ENCODE data around the gene TNNI3. TPM values are rescaled to one million over a fixed set of nuclear protein-coding genes. Genes with fewer than 3 reads are reported as not detected.

The TNNI3 gene
- total and polyA plus RNA-seq, 9 of the 15 experiments (the other 6 are each of a cell fraction or from before 2014, with no cell fraction given): 4.7 to 158 (median 42.0) TPM

DNA sequence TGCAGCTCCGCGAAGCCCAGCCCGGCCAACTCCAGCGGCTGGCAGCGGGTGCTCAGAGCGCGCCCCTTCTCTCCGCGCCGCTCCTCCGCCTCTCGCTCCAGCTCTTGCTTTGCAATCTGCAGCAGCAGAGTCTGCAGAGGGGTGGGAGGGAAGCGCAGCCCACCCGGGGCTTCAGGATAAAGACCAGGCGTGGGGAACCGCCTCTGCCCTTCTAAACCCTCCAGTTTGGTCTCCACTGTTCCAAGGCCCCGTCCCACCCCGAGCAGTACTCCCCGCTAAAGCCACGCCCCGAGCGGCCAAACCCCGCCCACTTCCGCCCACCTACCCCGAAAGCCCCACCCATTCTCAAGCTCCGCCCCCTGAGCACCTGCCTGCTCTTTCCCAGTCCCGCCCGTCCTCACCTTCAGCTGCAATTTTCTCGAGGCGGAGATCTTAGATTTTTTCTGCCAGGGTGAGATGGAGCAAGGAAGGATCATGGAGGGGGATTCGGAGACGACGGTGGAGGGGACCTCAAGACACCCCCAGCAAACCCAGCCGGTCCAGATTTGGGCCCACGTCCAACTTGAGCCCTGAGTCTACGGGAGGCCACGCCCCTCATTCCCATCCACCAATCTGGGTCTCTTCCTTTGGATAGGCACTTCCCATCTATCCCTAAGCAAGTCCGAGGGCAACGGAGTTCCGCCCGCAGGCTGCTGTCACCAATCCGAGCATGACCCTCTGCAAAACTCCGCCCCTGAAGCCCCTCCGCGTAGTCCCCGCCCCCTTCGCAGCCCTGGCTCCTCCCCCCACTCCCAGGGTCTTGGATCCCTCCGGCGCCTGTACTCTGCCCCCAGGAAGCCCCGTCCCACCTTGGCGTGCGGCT is 1.1 kb downstream of the TNNI3 start (continued):
- TF ChIP-seq, protein P1, sequence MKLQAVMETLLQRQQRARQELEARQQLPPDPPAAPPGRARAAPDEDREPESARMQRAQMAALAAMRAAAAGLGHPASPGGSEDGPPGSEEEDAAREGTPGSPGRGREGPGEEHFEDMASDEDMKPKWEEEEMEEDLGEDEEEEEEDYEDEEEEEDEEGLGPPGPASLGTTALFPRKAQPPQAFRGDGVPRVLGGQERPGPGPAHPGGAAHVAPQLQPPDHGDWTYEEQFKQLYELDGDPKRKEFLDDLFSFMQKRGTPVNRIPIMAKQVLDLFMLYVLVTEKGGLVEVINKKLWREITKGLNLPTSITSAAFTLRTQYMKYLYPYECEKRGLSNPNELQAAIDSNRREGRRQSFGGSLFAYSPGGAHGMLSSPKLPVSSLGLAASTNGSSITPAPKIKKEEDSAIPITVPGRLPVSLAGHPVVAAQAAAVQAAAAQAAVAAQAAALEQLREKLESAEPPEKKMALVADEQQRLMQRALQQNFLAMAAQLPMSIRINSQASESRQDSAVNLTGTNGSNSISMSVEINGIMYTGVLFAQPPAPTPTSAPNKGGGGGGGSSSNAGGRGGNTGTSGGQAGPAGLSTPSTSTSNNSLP (IDR thresholded peaks at IDR 0.05; ENCODE audit: borderline replicate concordance, low read depth, low read length): no peak
- TF ChIP-seq NFIC (IDR thresholded peaks at IDR 0.05) (peak; percentile 93), EZH2 (IDR thresholded peaks at IDR 0.05; ENCODE audit: borderline replicate concordance, low read depth, low read length) (no peak), CEBPG (CRISPR knock-in tag; IDR thresholded peaks at IDR 0.05) (no peak), CEBPG (tag; conservative IDR thresholded peaks at IDR 0.05 in 1 of 2, IDR thresholded peaks at IDR 0.05 in 1 of 2) (no peak), POLR2G (IDR thresholded peaks at IDR 0.05; ENCODE audit: low read depth, low read length) (peak; percentile 54), BHLHE40 (IDR thresholded peaks at IDR 0.05; ENCODE audit: low read length) (no peak), SP1 (CRISPR knock-in tag; IDR thresholded peaks at IDR 0.05) (peak; percentile 81), HSF4 (CRISPR knock-in tag; IDR thresholded peaks at IDR 0.05; ENCODE audit: borderline replicate concordance) (no peak), BRD9 (IDR thresholded peaks at IDR 0.05; ENCODE audit: low read depth, partially characterized antibody) (no peak), CTBP1 (IDR thresholded peaks at IDR 0.05; ENCODE audit: borderline replicate concordance) (peak; percentile 22; the same call in 1 of the 2 replicates), EGR1 (conservative IDR thresholded peaks at IDR 0.05) (peak; percentile 92)
- TF ChIP-seq, protein P2, sequence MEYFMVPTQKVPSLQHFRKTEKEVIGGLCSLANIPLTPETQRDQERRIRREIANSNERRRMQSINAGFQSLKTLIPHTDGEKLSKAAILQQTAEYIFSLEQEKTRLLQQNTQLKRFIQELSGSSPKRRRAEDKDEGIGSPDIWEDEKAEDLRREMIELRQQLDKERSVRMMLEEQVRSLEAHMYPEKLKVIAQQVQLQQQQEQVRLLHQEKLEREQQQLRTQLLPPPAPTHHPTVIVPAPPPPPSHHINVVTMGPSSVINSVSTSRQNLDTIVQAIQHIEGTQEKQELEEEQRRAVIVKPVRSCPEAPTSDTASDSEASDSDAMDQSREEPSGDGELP (CRISPR knock-in tag; IDR thresholded peaks at IDR 0.05; ENCODE audit: borderline replicate concordance): peak; percentile 68; the same call in 1 of the 2 replicates
- TF ChIP-seq, protein P3, sequence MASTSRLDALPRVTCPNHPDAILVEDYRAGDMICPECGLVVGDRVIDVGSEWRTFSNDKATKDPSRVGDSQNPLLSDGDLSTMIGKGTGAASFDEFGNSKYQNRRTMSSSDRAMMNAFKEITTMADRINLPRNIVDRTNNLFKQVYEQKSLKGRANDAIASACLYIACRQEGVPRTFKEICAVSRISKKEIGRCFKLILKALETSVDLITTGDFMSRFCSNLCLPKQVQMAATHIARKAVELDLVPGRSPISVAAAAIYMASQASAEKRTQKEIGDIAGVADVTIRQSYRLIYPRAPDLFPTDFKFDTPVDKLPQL (IDR thresholded peaks at IDR 0.05; ENCODE audit: extremely low read depth, insufficient read length): no peak
- TF ChIP-seq, protein P4, sequence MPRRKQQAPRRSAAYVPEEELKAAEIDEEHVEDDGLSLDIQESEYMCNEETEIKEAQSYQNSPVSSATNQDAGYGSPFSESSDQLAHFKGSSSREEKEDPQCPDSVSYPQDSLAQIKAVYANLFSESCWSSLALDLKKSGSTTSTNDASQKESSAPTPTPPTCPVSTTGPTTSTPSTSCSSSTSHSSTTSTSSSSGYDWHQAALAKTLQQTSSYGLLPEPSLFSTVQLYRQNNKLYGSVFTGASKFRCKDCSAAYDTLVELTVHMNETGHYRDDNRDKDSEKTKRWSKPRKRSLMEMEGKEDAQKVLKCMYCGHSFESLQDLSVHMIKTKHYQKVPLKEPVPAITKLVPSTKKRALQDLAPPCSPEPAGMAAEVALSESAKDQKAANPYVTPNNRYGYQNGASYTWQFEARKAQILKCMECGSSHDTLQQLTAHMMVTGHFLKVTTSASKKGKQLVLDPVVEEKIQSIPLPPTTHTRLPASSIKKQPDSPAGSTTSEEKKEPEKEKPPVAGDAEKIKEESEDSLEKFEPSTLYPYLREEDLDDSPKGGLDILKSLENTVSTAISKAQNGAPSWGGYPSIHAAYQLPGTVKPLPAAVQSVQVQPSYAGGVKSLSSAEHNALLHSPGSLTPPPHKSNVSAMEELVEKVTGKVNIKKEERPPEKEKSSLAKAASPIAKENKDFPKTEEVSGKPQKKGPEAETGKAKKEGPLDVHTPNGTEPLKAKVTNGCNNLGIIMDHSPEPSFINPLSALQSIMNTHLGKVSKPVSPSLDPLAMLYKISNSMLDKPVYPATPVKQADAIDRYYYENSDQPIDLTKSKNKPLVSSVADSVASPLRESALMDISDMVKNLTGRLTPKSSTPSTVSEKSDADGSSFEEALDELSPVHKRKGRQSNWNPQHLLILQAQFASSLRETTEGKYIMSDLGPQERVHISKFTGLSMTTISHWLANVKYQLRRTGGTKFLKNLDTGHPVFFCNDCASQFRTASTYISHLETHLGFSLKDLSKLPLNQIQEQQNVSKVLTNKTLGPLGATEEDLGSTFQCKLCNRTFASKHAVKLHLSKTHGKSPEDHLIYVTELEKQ (CRISPR knock-in tag; IDR thresholded peaks at IDR 0.05): no peak
- TF ChIP-seq, protein P5, sequence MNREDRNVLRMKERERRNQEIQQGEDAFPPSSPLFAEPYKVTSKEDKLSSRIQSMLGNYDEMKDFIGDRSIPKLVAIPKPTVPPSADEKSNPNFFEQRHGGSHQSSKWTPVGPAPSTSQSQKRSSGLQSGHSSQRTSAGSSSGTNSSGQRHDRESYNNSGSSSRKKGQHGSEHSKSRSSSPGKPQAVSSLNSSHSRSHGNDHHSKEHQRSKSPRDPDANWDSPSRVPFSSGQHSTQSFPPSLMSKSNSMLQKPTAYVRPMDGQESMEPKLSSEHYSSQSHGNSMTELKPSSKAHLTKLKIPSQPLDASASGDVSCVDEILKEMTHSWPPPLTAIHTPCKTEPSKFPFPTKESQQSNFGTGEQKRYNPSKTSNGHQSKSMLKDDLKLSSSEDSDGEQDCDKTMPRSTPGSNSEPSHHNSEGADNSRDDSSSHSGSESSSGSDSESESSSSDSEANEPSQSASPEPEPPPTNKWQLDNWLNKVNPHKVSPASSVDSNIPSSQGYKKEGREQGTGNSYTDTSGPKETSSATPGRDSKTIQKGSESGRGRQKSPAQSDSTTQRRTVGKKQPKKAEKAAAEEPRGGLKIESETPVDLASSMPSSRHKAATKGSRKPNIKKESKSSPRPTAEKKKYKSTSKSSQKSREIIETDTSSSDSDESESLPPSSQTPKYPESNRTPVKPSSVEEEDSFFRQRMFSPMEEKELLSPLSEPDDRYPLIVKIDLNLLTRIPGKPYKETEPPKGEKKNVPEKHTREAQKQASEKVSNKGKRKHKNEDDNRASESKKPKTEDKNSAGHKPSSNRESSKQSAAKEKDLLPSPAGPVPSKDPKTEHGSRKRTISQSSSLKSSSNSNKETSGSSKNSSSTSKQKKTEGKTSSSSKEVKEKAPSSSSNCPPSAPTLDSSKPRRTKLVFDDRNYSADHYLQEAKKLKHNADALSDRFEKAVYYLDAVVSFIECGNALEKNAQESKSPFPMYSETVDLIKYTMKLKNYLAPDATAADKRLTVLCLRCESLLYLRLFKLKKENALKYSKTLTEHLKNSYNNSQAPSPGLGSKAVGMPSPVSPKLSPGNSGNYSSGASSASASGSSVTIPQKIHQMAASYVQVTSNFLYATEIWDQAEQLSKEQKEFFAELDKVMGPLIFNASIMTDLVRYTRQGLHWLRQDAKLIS (CRISPR knock-in tag; IDR thresholded peaks at IDR 0.05): peak; percentile 77; the same call in 1 of the 2 replicates
